DND-41 (cell line): ENCODE results near the gene C1orf74.

ENCODE experiments used
- ATAC-seq: fragments of 200-7000 bp; cut with Tn5 transposase; 3 replicates; pipeline ENCODE4 v1.9.1; 2021; ENCODE audit warnings: low read depth; ENCODE audit not compliant: insufficient read depth
- DNase-seq: peaks from one replicate; pipeline ENCODE4 v3.0.0-alpha.2; 2020
- H2AFZ ChIP-seq: 2 replicates; pipeline ENCODE4 v1.6.0; 2012; ENCODE audit warnings: low read depth, low read length
- H3K27ac ChIP-seq: 2 replicates; pipeline ENCODE4 v1.5.1; 2012; ENCODE audit warnings: low read length, inconsistent platforms
- H3K27me3 ChIP-seq: fragments of 200-600 bp; sonication (generic); 2 replicates; pipeline ENCODE4 v1.6.0; 2012; ENCODE audit warnings: low read length, mild to moderate bottlenecking, inconsistent platforms; ENCODE audit not compliant: insufficient read depth, poor library complexity
- H3K36me3 ChIP-seq: 2 replicates; pipeline ENCODE4 v1.5.1; 2012; ENCODE audit warnings: low read length, inconsistent platforms; ENCODE audit not compliant: insufficient read depth
- H3K4me1 ChIP-seq: 2 replicates; pipeline ENCODE4 v1.5.1; 2012; ENCODE audit warnings: mild to moderate bottlenecking, low read length; ENCODE audit not compliant: insufficient read depth
- H3K4me2 ChIP-seq: 2 replicates; pipeline ENCODE4 v1.6.0; 2012; ENCODE audit warnings: mild to moderate bottlenecking, moderate library complexity, low read length, inconsistent platforms; ENCODE audit not compliant: insufficient read depth
- H3K4me3 ChIP-seq, 2 experiments: fragments of 200-600 bp in 1 of 2; shearing (Covaris generic) in 1 of 2; 2 replicates each; pipeline ENCODE4 v1.5.1; 2012 to 2016; ENCODE audit warnings: inconsistent platforms in 2 of 2, low read length in 2 of 2, mild to moderate bottlenecking in 2 of 2, low read depth in 1 of 2, moderate library complexity in 1 of 2
- H3K79me2 ChIP-seq: 2 replicates; pipeline ENCODE4 v1.6.0; 2012; ENCODE audit warnings: low read length, inconsistent platforms; ENCODE audit not compliant: insufficient read depth
- H3K9ac ChIP-seq: 2 replicates; pipeline ENCODE4 v1.6.0; 2012; ENCODE audit warnings: low read depth, mild to moderate bottlenecking, inconsistent platforms, low read length, moderate library complexity
- H3K9me3 ChIP-seq: 2 replicates; pipeline ENCODE4 v1.5.1; 2012; ENCODE audit warnings: low read length, moderate library complexity, mild to moderate bottlenecking, inconsistent platforms; ENCODE audit not compliant: insufficient read depth, severe bottlenecking
- H4K20me1 ChIP-seq: 2 replicates; pipeline ENCODE4 v1.6.0; 2012; ENCODE audit warnings: low read length; ENCODE audit not compliant: insufficient read depth
- CTCF ChIP-seq: IDR thresholded peaks from 2 replicates; pipeline ENCODE4 v1.5.1; 2012; ENCODE audit warnings: borderline replicate concordance, low read length, moderate library complexity, mild to moderate bottlenecking; ENCODE audit not compliant: poor library complexity, severe bottlenecking; ENCODE audit errors: extremely low read depth
- EZH2 ChIP-seq: IDR thresholded peaks from 3 replicates; pipeline ENCODE4 v1.6.1; 2012; ENCODE audit warnings: borderline replicate concordance, low read depth, mild to moderate bottlenecking, moderate library complexity, low read length, inconsistent platforms; ENCODE audit not compliant: severe bottlenecking

The C1orf74 gene

GRCh38 chr1:209815490-209815889, 31.1 kb upstream of the C1orf74 start:
- Histone ChIP-seq H3K36me3 (no peaks in the 10 kb centered on the region), H3K79me2 (no peaks in the 10 kb centered on the region), H3K4me1 (no peaks in the 10 kb centered on the region), H3K4me3 (no peak overlapping the region), H4K20me1 (no peaks in the 10 kb centered on the region), H3K9ac (no peak overlapping the region), H3K9me3 (no peaks in the 10 kb centered on the region), H3K27me3 (peaks cover 7% of the 10 kb centered on the region), H3K27ac (no peak overlapping the region), H2AFZ (no peak overlapping the region), H3K4me2 (no peak overlapping the region)
- no peak for DNase-seq
- ATAC-seq, result no peak
- no peak for TF ChIP-seq EZH2

- TF ChIP-seq EZH2 (no peak), CTCF (no peak)
- no peaks in the 10 kb centered on the region for H3K9me3 ChIP-seq
- no peak overlapping the region for H3K27ac ChIP-seq
- no peaks in the 10 kb centered on the region for H4K20me1 ChIP-seq
- H2AFZ ChIP-seq, result no peak overlapping the region
- H3K36me3 ChIP-seq, result no peaks in the 10 kb centered on the region
- DNase-seq (no peak), ATAC-seq (no peak)
- H3K4me1 ChIP-seq, result no peaks in the 10 kb centered on the region
- no peak overlapping the region for H3K4me3 ChIP-seq
- no peak overlapping the region for H3K9ac ChIP-seq
- H3K4me2 ChIP-seq, result no peak overlapping the region
- peaks cover 7% of the 10 kb centered on the region for H3K27me3 ChIP-seq
- H3K79me2 ChIP-seq, result no peaks in the 10 kb centered on the region
These were observed 29.5 kb upstream of the C1orf74 start for GRCh38 chr1:209813902-209814301.

- no peaks in the 10 kb centered on the region for H3K79me2 ChIP-seq
- no peak overlapping the region for H2AFZ ChIP-seq
- H3K4me2 ChIP-seq, result no peak overlapping the region
- H3K27me3 ChIP-seq, result peaks cover 3% of the 10 kb centered on the region
- no peaks in the 10 kb centered on the region for H3K36me3 ChIP-seq
- ATAC-seq (no peak), DNase-seq (no peak)
- H3K4me1 ChIP-seq, result no peaks in the 10 kb centered on the region
- H3K4me3 ChIP-seq, result no peak overlapping the region
- TF ChIP-seq CTCF (no peak), EZH2 (no peak)
- no peak overlapping the region for H3K9ac ChIP-seq
- H3K9me3 ChIP-seq, result no peaks in the 10 kb centered on the region
- no peak overlapping the region for H3K27ac ChIP-seq
- no peaks in the 10 kb centered on the region for H4K20me1 ChIP-seq
These were observed 26.4 kb upstream of the C1orf74 start for GRCh38 chr1:209810783-209811182.

GRCh38 chr1:209809611-209810010, 25.3 kb upstream of the C1orf74 start:
- ATAC-seq (no peak), DNase-seq (no peak)
- Histone ChIP-seq H3K79me2 (no peaks in the 10 kb centered on the region), H3K36me3 (no peaks in the 10 kb centered on the region), H3K27ac (no peak overlapping the region), H2AFZ (no peak overlapping the region), H3K9me3 (no peaks in the 10 kb centered on the region), H3K27me3 (peaks cover under 1% of the 10 kb centered on the region), H3K4me1 (no peaks in the 10 kb centered on the region), H3K4me3 (no peak overlapping the region), H4K20me1 (no peaks in the 10 kb centered on the region), H3K4me2 (no peak overlapping the region), H3K9ac (no peak overlapping the region)
- TF ChIP-seq EZH2, result no peak
- no peak for TF ChIP-seq CTCF
